Neural cell (in vitro differentiated cells): ENCODE data around the gene MMP7.

Experiments used
- CTCF ChIP-seq: fragments of 450-650 bp; IDR thresholded peaks from 2 replicates; pipeline ENCODE4 v1.5.1; 2014; ENCODE audit warnings: antibody characterized with exemption, mild to moderate bottlenecking, moderate library complexity; ENCODE audit not compliant: poor library complexity, severe bottlenecking
- EZH2 ChIP-seq: fragments of 200-600, 300-800 bp; shearing (Covaris generic), sonication (generic); IDR thresholded peaks from 2 replicates; pipeline ENCODE4 v1.6.1; 2014; ENCODE audit warnings: antibody characterized with exemption, low read length, borderline replicate concordance, mild to moderate bottlenecking; ENCODE audit not compliant: insufficient read depth, poor library complexity, severe bottlenecking

GRCh38 chr11:102575012-102575411 is 44.5 kb upstream of the MMP7 start:
- TF ChIP-seq CTCF (no peak), EZH2 (no peak)
